RWPE2 (cell line): Measurements from ENCODE around the gene MYOM1.

Source experiments
- ATAC-seq: fragments of 200-7000 bp; cut with Tn5 transposase; 3 replicates; pipeline ENCODE4 v1.9.1; 2021; ENCODE audit warnings: low read depth
- DNase-seq: peaks from one replicate; pipeline ENCODE4 v3.0.0-alpha.2; 2020; ENCODE audit warnings: low spot score
- H3K27ac ChIP-seq: fragments of 450-650 bp; 2 replicates; pipeline ENCODE4 v1.5.1; 2017; ENCODE audit warnings: mild to moderate bottlenecking; ENCODE audit not compliant: poor library complexity, severe bottlenecking
- H3K27me3 ChIP-seq: fragments of 250-450 bp; sonication (Bioruptor Pico); 2 replicates; pipeline ENCODE4 v1.5.1; 2021; ENCODE audit warnings: mild to moderate bottlenecking, moderate library complexity; ENCODE audit not compliant: insufficient read depth, poor library complexity, severe bottlenecking
- H3K36me3 ChIP-seq: fragments of 250-450 bp; sonication (Bioruptor Pico); 2 replicates; pipeline ENCODE4 v1.5.1; 2020; ENCODE audit warnings: low read depth, mild to moderate bottlenecking, moderate library complexity
- H3K4me1 ChIP-seq: fragments of 250-450 bp; sonication (Bioruptor Pico); 2 replicates; pipeline ENCODE4 v1.5.1; 2021; ENCODE audit warnings: mild to moderate bottlenecking, moderate library complexity; ENCODE audit not compliant: insufficient read depth, poor library complexity, severe bottlenecking
- H3K4me3 ChIP-seq: fragments of 250-450 bp; sonication (Bioruptor Pico); 2 replicates; pipeline ENCODE4 v1.5.1; 2021; ENCODE audit warnings: mild to moderate bottlenecking, moderate library complexity; ENCODE audit not compliant: severe bottlenecking
- H3K9me3 ChIP-seq: fragments of 250-450 bp; sonication (Bioruptor Pico); 2 replicates; pipeline ENCODE4 v1.5.1; 2021; ENCODE audit warnings: mild to moderate bottlenecking, moderate library complexity; ENCODE audit not compliant: severe bottlenecking
- CTCF ChIP-seq: fragments of 450-650 bp; IDR thresholded peaks from one replicate; pipeline ENCODE4 v1.5.1; 2017; ENCODE audit warnings: mild to moderate bottlenecking, moderate library complexity; ENCODE audit not compliant: poor library complexity, severe bottlenecking

MYOM1 gene

GRCh38 chr18:3110034-3110752 is 109.6 kb downstream of the MYOM1 start:
- peaks cover 4% of the 10 kb centered on the region for H3K4me1 ChIP-seq
- no peaks in the 10 kb centered on the region for H3K27me3 ChIP-seq
- DNase-seq (no peak), ATAC-seq (no peak)
- H3K27ac ChIP-seq, result no peak overlapping the region
- no peak overlapping the region for H3K4me3 ChIP-seq
- no peak for TF ChIP-seq CTCF
- no peaks in the 10 kb centered on the region for H3K9me3 ChIP-seq
- H3K36me3 ChIP-seq, result no peaks in the 10 kb centered on the region

DNA sequence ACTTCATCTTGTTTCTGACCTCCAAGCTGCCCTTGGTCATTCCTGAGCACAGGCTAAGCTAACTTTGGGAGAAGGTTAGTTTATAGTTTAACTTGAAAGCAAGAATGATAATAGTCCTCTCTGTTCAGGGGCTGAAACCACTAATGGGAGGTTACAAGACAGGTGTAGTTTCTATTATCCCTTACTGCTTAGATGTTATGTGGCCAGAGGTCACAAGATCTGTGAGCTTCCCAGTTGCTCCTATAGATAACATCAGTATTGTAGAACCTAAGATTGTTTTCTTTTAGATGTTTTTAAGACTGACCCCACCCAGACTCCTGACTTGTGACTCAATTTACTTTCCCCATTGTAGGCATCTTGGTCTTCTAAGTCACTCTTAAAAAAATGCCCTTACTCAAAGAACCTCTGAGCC is 112.0 kb downstream of the MYOM1 start:
- Histone ChIP-seq H3K27ac (no peak overlapping the region), H3K36me3 (no peaks in the 10 kb centered on the region), H3K4me3 (no peak overlapping the region), H3K4me1 (peaks cover 8% of the 10 kb centered on the region), H3K27me3 (no peaks in the 10 kb centered on the region), H3K9me3 (no peaks in the 10 kb centered on the region)
- ATAC-seq, result no peak
- no peak for TF ChIP-seq CTCF
- no peak for DNase-seq

DNA sequence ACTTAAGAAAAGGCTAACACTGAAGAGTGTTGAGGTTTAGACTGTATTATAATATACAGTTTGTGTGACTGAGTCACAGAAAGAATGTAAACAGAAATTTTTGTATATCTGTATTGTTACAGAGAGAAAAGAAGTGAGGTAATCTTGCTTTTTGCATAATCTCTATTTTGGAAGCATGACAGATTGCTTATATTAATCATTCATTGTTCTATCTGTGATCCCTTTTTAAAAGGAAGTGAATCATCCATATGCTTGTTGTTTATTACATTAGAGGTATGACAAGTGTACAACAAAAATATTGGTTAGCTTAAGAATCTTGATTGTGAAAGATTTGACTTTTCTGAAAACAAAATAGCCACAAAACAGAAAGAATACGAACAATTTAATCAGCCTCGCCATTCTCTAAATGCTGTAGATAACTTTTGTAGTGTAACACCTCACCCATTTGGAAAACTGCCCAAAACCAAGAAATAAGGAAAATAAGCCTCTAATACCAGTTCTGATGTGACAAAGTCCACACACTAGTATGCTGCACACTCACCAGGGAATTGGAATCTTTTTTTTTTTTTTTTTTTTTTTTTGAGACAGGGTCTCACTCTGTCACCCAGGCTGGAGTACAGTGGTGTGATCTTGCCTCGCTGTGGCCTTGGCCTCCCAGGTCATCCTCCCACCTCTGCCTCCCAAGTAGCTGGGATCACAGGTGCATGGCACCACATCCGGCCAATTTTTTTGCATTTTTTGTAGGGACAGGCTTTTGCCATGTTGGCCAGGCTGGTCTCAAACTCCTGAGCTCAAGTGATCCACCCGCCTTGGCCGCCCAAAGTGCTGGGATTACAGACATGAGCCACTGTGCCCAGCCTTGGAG is 115.3 kb downstream of the MYOM1 start:
- H3K4me1 ChIP-seq, result peaks cover 8% of the 10 kb centered on the region
- no peak overlapping the region for H3K27ac ChIP-seq
- DNase-seq, result no peak
- no peak for TF ChIP-seq CTCF
- H3K9me3 ChIP-seq, result no peaks in the 10 kb centered on the region
- no peaks in the 10 kb centered on the region for H3K27me3 ChIP-seq
- H3K36me3 ChIP-seq, result no peaks in the 10 kb centered on the region
- no peak overlapping the region for H3K4me3 ChIP-seq
- ATAC-seq, result peak; percentile 90

- DNase-seq (no peak), ATAC-seq (no peak)
- Histone ChIP-seq H3K27me3 (no peaks in the 10 kb centered on the region), H3K4me1 (peaks cover 8% of the 10 kb centered on the region), H3K27ac (no peak overlapping the region), H3K9me3 (no peaks in the 10 kb centered on the region), H3K36me3 (no peaks in the 10 kb centered on the region), H3K4me3 (no peak overlapping the region)
- no peak for TF ChIP-seq CTCF
Measured at GRCh38 chr18:3103576-3103975, 116.2 kb downstream of the MYOM1 start.
